Measurements from ENCODE around the gene WDFY3.

GRCh38 chr4:84699001-84699671 lies 267.4 kb downstream of the WDFY3 start:
- no peak for TF ChIP-seq CTCF (IDR thresholded peaks at IDR 0.05)
- TF ChIP-seq POLR2AphosphoS5 (IDR thresholded peaks at IDR 0.05): no peak
- TF ChIP-seq POLR2A (IDR thresholded peaks at IDR 0.05): no peak
- TF ChIP-seq EP300 (IDR thresholded peaks at IDR 0.05): no peak

All from stomach (tissue), 4 donors.